ENCODE results near the gene MCRIP1. TPM values are rescaled to one million over a fixed set of nuclear protein-coding genes. Genes with fewer than 3 reads are reported as not detected.

MCRIP1 gene
- total and polyA plus RNA-seq, 2 of the 8 experiments (the other 6 are each of a cell fraction or from before 2014, with no cell fraction given), result 103 to 151 TPM

DNA sequence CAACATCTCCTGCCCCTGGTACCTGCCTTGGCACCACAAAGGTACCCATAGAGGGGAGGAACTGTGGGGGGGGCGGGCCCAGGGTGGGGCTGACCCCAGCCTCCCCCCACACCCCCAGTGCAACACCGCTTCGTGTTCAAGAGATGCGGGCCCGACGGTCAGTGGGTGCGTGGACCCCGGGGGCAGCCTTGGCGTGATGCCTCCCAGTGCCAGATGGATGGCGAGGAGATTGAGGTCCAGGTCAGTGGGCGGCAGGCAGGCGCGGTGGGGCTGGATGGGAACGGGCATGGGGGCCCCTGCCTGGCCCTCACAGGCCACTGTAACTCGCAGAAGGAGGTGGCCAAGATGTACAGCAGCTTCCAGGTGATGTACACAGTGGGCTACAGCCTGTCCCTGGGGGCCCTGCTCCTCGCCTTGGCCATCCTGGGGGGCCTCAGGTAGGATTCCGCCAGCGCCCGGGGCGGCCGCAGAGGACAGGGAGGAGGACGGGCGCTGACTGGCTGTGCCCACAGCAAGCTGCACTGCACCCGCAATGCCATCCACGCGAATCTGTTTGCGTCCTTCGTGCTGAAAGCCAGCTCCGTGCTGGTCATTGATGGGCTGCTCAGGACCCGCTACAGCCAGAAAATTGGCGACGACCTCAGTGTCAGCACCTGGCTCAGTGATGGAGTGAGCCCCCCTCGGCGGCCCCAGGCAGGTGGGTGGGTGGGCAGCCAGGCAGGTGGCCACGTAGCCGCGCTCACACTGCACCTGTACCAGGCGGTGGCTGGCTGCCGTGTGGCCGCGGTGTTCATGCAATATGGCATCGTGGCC lies 22.0 kb downstream of the MCRIP1 start (continued):
- TF ChIP-seq, protein P1, sequence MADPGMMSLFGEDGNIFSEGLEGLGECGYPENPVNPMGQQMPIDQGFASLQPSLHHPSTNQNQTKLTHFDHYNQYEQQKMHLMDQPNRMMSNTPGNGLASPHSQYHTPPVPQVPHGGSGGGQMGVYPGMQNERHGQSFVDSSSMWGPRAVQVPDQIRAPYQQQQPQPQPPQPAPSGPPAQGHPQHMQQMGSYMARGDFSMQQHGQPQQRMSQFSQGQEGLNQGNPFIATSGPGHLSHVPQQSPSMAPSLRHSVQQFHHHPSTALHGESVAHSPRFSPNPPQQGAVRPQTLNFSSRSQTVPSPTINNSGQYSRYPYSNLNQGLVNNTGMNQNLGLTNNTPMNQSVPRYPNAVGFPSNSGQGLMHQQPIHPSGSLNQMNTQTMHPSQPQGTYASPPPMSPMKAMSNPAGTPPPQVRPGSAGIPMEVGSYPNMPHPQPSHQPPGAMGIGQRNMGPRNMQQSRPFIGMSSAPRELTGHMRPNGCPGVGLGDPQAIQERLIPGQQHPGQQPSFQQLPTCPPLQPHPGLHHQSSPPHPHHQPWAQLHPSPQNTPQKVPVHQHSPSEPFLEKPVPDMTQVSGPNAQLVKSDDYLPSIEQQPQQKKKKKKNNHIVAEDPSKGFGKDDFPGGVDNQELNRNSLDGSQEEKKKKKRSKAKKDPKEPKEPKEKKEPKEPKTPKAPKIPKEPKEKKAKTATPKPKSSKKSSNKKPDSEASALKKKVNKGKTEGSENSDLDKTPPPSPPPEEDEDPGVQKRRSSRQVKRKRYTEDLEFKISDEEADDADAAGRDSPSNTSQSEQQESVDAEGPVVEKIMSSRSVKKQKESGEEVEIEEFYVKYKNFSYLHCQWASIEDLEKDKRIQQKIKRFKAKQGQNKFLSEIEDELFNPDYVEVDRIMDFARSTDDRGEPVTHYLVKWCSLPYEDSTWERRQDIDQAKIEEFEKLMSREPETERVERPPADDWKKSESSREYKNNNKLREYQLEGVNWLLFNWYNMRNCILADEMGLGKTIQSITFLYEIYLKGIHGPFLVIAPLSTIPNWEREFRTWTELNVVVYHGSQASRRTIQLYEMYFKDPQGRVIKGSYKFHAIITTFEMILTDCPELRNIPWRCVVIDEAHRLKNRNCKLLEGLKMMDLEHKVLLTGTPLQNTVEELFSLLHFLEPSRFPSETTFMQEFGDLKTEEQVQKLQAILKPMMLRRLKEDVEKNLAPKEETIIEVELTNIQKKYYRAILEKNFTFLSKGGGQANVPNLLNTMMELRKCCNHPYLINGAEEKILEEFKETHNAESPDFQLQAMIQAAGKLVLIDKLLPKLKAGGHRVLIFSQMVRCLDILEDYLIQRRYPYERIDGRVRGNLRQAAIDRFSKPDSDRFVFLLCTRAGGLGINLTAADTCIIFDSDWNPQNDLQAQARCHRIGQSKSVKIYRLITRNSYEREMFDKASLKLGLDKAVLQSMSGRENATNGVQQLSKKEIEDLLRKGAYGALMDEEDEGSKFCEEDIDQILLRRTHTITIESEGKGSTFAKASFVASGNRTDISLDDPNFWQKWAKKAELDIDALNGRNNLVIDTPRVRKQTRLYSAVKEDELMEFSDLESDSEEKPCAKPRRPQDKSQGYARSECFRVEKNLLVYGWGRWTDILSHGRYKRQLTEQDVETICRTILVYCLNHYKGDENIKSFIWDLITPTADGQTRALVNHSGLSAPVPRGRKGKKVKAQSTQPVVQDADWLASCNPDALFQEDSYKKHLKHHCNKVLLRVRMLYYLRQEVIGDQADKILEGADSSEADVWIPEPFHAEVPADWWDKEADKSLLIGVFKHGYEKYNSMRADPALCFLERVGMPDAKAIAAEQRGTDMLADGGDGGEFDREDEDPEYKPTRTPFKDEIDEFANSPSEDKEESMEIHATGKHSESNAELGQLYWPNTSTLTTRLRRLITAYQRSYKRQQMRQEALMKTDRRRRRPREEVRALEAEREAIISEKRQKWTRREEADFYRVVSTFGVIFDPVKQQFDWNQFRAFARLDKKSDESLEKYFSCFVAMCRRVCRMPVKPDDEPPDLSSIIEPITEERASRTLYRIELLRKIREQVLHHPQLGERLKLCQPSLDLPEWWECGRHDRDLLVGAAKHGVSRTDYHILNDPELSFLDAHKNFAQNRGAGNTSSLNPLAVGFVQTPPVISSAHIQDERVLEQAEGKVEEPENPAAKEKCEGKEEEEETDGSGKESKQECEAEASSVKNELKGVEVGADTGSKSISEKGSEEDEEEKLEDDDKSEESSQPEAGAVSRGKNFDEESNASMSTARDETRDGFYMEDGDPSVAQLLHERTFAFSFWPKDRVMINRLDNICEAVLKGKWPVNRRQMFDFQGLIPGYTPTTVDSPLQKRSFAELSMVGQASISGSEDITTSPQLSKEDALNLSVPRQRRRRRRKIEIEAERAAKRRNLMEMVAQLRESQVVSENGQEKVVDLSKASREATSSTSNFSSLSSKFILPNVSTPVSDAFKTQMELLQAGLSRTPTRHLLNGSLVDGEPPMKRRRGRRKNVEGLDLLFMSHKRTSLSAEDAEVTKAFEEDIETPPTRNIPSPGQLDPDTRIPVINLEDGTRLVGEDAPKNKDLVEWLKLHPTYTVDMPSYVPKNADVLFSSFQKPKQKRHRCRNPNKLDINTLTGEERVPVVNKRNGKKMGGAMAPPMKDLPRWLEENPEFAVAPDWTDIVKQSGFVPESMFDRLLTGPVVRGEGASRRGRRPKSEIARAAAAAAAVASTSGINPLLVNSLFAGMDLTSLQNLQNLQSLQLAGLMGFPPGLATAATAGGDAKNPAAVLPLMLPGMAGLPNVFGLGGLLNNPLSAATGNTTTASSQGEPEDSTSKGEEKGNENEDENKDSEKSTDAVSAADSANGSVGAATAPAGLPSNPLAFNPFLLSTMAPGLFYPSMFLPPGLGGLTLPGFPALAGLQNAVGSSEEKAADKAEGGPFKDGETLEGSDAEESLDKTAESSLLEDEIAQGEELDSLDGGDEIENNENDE (IDR thresholded peaks at IDR 0.05; ENCODE audit: insufficient replicate concordance, low read length), result no peak
- TF ChIP-seq MAX (IDR thresholded peaks at IDR 0.05), result no peak
- no peak for TF ChIP-seq POLR2A (IDR thresholded peaks at IDR 0.05; ENCODE audit: control extremely low read depth in 1 of 2, low read depth in 2 of 2, low read length in 2 of 2)
- TF ChIP-seq CEBPB (IDR thresholded peaks at IDR 0.05; ENCODE audit: low read depth, low read length), result no peak
- TF ChIP-seq CREB1 (IDR thresholded peaks at IDR 0.05), result no peak
- no peak for TF ChIP-seq ZNF274 (IDR thresholded peaks at IDR 0.05; ENCODE audit: borderline replicate concordance, extremely low read depth, low read length)
- no peak for TF ChIP-seq YY1 (IDR thresholded peaks at IDR 0.05; ENCODE audit: low read depth, low read length)
- no peak for TF ChIP-seq MAFK (IDR thresholded peaks at IDR 0.05; ENCODE audit: low read depth, low read length)
- no peak for TF ChIP-seq KDM4A (IDR thresholded peaks at IDR 0.05; ENCODE audit: low read depth, low read length, severe bottlenecking)
- no peak for TF ChIP-seq SAP30 (IDR thresholded peaks at IDR 0.05; ENCODE audit: insufficient read depth, insufficient replicate concordance, low read length)
- no peak for TF ChIP-seq KDM1A (IDR thresholded peaks at IDR 0.05; ENCODE audit: borderline replicate concordance, low read length)

Data from H1 (cell line).